GM23248 (cell line): ENCODE data around the gene FYB1.

Experiments
- EZH2 ChIP-seq: fragments of 200-600 bp; sonication (generic); IDR thresholded peaks from 2 replicates; pipeline ENCODE4 v1.6.1; 2018; ENCODE audit warnings: antibody characterized with exemption, mild to moderate bottlenecking; ENCODE audit not compliant: insufficient read depth, poor library complexity, severe bottlenecking
- EZH2phosphoT487 ChIP-seq: fragments of 200-600 bp; sonication (generic); IDR thresholded peaks from 2 replicates; pipeline ENCODE4 v1.6.1; 2018; ENCODE audit warnings: antibody characterized with exemption, moderate library complexity, mild to moderate bottlenecking, low read depth; ENCODE audit not compliant: insufficient read depth

GRCh38 chr5:39091940-39092580 lies 127.3 kb downstream of the FYB1 start:
- TF ChIP-seq EZH2 = no peak
- TF ChIP-seq EZH2phosphoT487 = no peak
